Vagina (tissue), 2 donors: ENCODE measurements around the gene KEL.

ENCODE experiments used
- CTCF ChIP-seq, 3 experiments: fragments of 450-650 bp in 2 of 3; fragments of 200-600 bp in 1 of 3; sonication (generic) in 1 of 3; IDR thresholded peaks; one replicate each; pipeline ENCODE4 v1.5.1; 2017 to 2019; ENCODE audit warnings: antibody characterized with exemption in 3 of 3, mild to moderate bottlenecking in 2 of 3, moderate library complexity in 2 of 3
- POLR2A ChIP-seq, 2 donors: fragments of 450-650 bp; IDR thresholded peaks; one replicate each; pipeline ENCODE4 v1.6.1; 2017; ENCODE audit warnings: antibody characterized with exemption in 2 of 2, mild to moderate bottlenecking in 2 of 2, moderate library complexity in 2 of 2
- POLR2AphosphoS5 ChIP-seq, 2 donors: sonication (generic); formaldehyde crosslinking; IDR thresholded peaks; one replicate each; pipeline ENCODE4 v1.9.0; 2017; ENCODE audit warnings: antibody characterized with exemption in 2 of 2, mild to moderate bottlenecking in 2 of 2, low read depth in 1 of 2; ENCODE audit not compliant: insufficient read depth in 1 of 2

GRCh38 chr7:142945001-142945400 lies 17.2 kb downstream of the KEL start:
- TF ChIP-seq POLR2AphosphoS5 (IDR thresholded peaks at IDR 0.05; ENCODE audit: insufficient read depth in 1 of 2, low read depth in 1 of 2): no peak
- TF ChIP-seq POLR2A (IDR thresholded peaks at IDR 0.05): no peak
- no peak for TF ChIP-seq CTCF (IDR thresholded peaks at IDR 0.05)
